Tibial nerve (tissue), 4 donors: ENCODE measurements around the gene MEIS2. TPM values are rescaled to one million over a fixed set of nuclear protein-coding genes. Genes with fewer than 3 reads are reported as not detected.

Source experiments
- DNase-seq, 2 donors: peaks; one replicate each; pipeline ENCODE4 v3.0.0-alpha.2; 2019; ENCODE audit warnings: low spot score in 2 of 2
- H3K27ac ChIP-seq, 4 donors: fragments of 200-600 bp; sonication (generic) in 3 of 4; one replicate each; pipeline ENCODE4 v1.5.1; 2017 to 2019; ENCODE audit warnings: mild to moderate bottlenecking in 1 of 4
- H3K27me3 ChIP-seq, 2 donors: fragments of 200-600 bp; sonication (generic) in 1 of 2; one replicate each; pipeline versions ENCODE4 v1.5.1 to v1.6.0; 2017 to 2019
- H3K36me3 ChIP-seq, 3 donors: fragments of 200-600 bp; sonication (generic); one replicate each; pipeline ENCODE4 v1.5.1; 2018 to 2019
- H3K4me1 ChIP-seq, 4 donors: fragments of 200-600 bp; sonication (generic) in 3 of 4; one replicate each; pipeline ENCODE4 v1.5.1; 2017 to 2019
- H3K4me3 ChIP-seq, 4 donors: fragments of 200-600 bp; sonication (generic) in 3 of 4; one replicate each; pipeline ENCODE4 v1.5.1; 2017 to 2019; ENCODE audit warnings: mild to moderate bottlenecking in 1 of 4, moderate library complexity in 1 of 4
- H3K9me3 ChIP-seq, 4 donors: fragments of 200-600 bp; sonication (generic) in 3 of 4; one replicate each; pipeline ENCODE4 v1.5.1; 2017 to 2019
- CTCF ChIP-seq, 5 experiments: fragments of 200-600 bp in 3 of 5; fragments of 450-650 bp in 2 of 5; sonication (generic) in 3 of 5; IDR thresholded peaks; one replicate each; pipeline ENCODE4 v1.5.1; 2016 to 2019; ENCODE audit warnings: antibody characterized with exemption in 5 of 5, mild to moderate bottlenecking in 3 of 5, moderate library complexity in 2 of 5
- EP300 ChIP-seq, 2 donors: sonication (generic); formaldehyde crosslinking; IDR thresholded peaks; one replicate each; pipeline ENCODE4 v1.6.1; 2017; ENCODE audit warnings: antibody characterized with exemption in 2 of 2, mild to moderate bottlenecking in 1 of 2
- POLR2A ChIP-seq, 2 donors: fragments of 450-650 bp; IDR thresholded peaks; one replicate each; pipeline ENCODE4 v1.6.1; 2017; ENCODE audit warnings: antibody characterized with exemption in 2 of 2, mild to moderate bottlenecking in 2 of 2, moderate library complexity in 2 of 2
- WGBS, 2 donors: methylation state at CpG; one replicate each; pipeline ENCODE4 v1.1.5; 2018; 5-methylcytosine and 5-hydroxymethylcytosine counted together
- total RNA-seq, 4 donors: library from RNA; depleted of rRNA; stranded (reverse); fragments of >200 nt; gene quantifications; one replicate each; pipeline ENCODE4 v1.1.0, GENCODE V29; 2016

Gene MEIS2
- total RNA-seq, 4 donors from 2014 or later: 9.4 to 15.7 (median 14.3) TPM

DNA sequence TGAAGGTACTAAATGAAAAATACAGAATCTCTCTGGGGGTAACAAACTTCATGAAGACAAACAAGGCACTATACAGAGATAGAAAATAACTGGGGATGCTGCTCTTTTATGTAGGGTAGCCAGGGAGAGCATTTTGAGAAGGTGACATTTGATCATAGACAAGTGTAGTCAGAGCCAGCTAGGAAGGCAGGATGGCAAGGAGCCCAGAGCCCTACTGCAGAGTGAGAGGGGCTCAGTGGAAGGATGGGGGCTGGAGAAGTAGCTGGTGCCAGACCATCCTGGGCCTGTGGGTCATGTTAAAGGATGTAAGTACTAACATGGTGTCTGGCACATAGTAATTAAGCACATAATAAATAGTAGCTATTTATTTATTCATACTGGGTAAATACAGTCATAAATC, 133.6 kb downstream of the MEIS2 start:
- Histone ChIP-seq H3K36me3 (no peaks in the 10 kb centered on the region), H3K27ac (no peak overlapping the region), H3K27me3 (no peaks in the 10 kb centered on the region), H3K4me1 (no peaks in the 10 kb centered on the region), H3K9me3 (no peaks in the 10 kb centered on the region), H3K4me3 (no peak overlapping the region)
- no peak for TF ChIP-seq CTCF (IDR thresholded peaks at IDR 0.05)
- TF ChIP-seq POLR2A (IDR thresholded peaks at IDR 0.05): no peak
- TF ChIP-seq EP300 (IDR thresholded peaks at IDR 0.05): no peak
- DNase-seq: no peak

- no peaks in the 10 kb centered on the region for H3K9me3 ChIP-seq
- H3K27ac ChIP-seq: no peak overlapping the region
- H3K36me3 ChIP-seq: no peaks in the 10 kb centered on the region
- H3K4me3 ChIP-seq: no peak overlapping the region
- DNase-seq: no peak
- 74 to 77% methylated on average over 4 of the region's 4 CpGs for WGBS, 2 donors
- no peaks in the 10 kb centered on the region for H3K4me1 ChIP-seq
- TF ChIP-seq EP300 (IDR thresholded peaks at IDR 0.05): no peak
- TF ChIP-seq CTCF (IDR thresholded peaks at IDR 0.05): no peak
- no peak for TF ChIP-seq POLR2A (IDR thresholded peaks at IDR 0.05)
- no peaks in the 10 kb centered on the region for H3K27me3 ChIP-seq
These were observed 134.6 kb downstream of the MEIS2 start for GRCh38 chr15:36965570-36966342.

GRCh38 chr15:36964626-36965025, 135.7 kb downstream of the MEIS2 start:
- no peak for TF ChIP-seq POLR2A (IDR thresholded peaks at IDR 0.05)
- no peak for TF ChIP-seq EP300 (IDR thresholded peaks at IDR 0.05)
- Histone ChIP-seq H3K4me3 (no peak overlapping the region), H3K36me3 (no peaks in the 10 kb centered on the region), H3K27ac (no peak overlapping the region), H3K27me3 (no peaks in the 10 kb centered on the region), H3K9me3 (no peaks in the 10 kb centered on the region), H3K4me1 (no peaks in the 10 kb centered on the region)
- DNase-seq: no peak

- no peaks in the 10 kb centered on the region for H3K27me3 ChIP-seq
- no peaks in the 10 kb centered on the region for H3K36me3 ChIP-seq
- no peak overlapping the region for H3K27ac ChIP-seq
- WGBS, 2 donors: 87 to 90% methylated on average over 1 of the region's 1 CpG
- TF ChIP-seq EP300 (IDR thresholded peaks at IDR 0.05): no peak
- TF ChIP-seq POLR2A (IDR thresholded peaks at IDR 0.05): no peak
- no peak for TF ChIP-seq CTCF (IDR thresholded peaks at IDR 0.05)
- no peaks in the 10 kb centered on the region for H3K4me1 ChIP-seq
- no peak for DNase-seq
- H3K9me3 ChIP-seq: no peaks in the 10 kb centered on the region
- no peak overlapping the region for H3K4me3 ChIP-seq
These were observed 138.4 kb downstream of the MEIS2 start for GRCh38 chr15:36961956-36962355.

DNA sequence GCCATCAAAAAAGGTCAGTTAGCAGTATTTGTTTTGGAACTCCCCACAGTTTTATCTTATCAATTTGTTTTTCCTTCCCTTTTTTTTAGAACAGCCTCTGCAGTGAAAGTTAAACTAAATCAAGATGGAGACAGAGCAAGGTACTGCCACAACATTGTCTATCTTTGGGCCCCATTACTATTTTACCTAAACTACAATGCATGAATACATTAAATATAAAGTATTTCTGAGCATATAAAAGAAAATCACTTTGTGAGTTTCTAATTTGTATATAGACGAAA, 139.5 kb downstream of the MEIS2 start:
- no peaks in the 10 kb centered on the region for H3K4me1 ChIP-seq
- H3K27ac ChIP-seq: no peak overlapping the region
- H3K36me3 ChIP-seq: no peaks in the 10 kb centered on the region
- TF ChIP-seq CTCF (IDR thresholded peaks at IDR 0.05) (no peak), POLR2A (IDR thresholded peaks at IDR 0.05) (no peak), EP300 (IDR thresholded peaks at IDR 0.05) (no peak)
- H3K27me3 ChIP-seq: no peaks in the 10 kb centered on the region
- no peak overlapping the region for H3K4me3 ChIP-seq
- H3K9me3 ChIP-seq: no peaks in the 10 kb centered on the region
- 85 to 100% methylated on average over 1 of the region's 1 CpG for WGBS, 2 donors
- no peak for DNase-seq
